Activated naive CD4-positive, alpha-beta T cell treated with anti-CD3 and anti-CD28 coated beads, Interleukin-2, amount 10 ng/mL, durations not matched to agents 7 days and 5 days (primary cell): ENCODE data around the gene SLC11A2.
"Not testable (repeated sequence)": the region's sequence is repeated elsewhere in the genome, so short reads cannot be mapped to it uniquely, and the experiment has no call there.

Experiments
- CTCF ChIA-PET: fragments of 350-600 bp; sonication (Branson Sonifier 250); formaldehyde crosslinking; loops from one replicate; lab custom pipeline; 2021; ENCODE audit warnings: antibody characterized with exemption; lab: Charles Lee
- DNase-seq: peaks from one replicate; pipeline ENCODE4 v3.0.0-alpha.2; 2020
- H3K27ac Mint-ChIP-seq: one replicate; pipeline ENCODE4 v1.8.0; 2021; ENCODE audit warnings: mild to moderate bottlenecking, moderate library complexity, mixed read lengths
- H3K27me3 Mint-ChIP-seq: one replicate; pipeline ENCODE4 v1.8.0; 2021; ENCODE audit warnings: mild to moderate bottlenecking, mixed read lengths
- H3K36me3 Mint-ChIP-seq: one replicate; pipeline ENCODE4 v1.8.0; 2021; ENCODE audit warnings: mixed read lengths
- H3K4me1 Mint-ChIP-seq: one replicate; pipeline ENCODE4 v1.8.0; 2021; ENCODE audit warnings: mixed read lengths
- H3K4me3 Mint-ChIP-seq: one replicate; pipeline ENCODE4 v1.8.0; 2021; ENCODE audit warnings: mild to moderate bottlenecking, moderate library complexity, mixed read lengths
- H3K9me3 Mint-ChIP-seq: one replicate; pipeline ENCODE4 v1.8.0; 2021; ENCODE audit warnings: mixed read lengths

Gene SLC11A2

GRCh38 chr12:50964432-50964831, 61.8 kb downstream of the SLC11A2 start:
- Mint-ChIP-seq H3K36me3 (peaks cover 6% of the 10 kb centered on the region), H3K27me3 (no peaks in the 10 kb centered on the region), H3K9me3 (no peaks in the 10 kb centered on the region), H3K4me1 (peaks cover 11% of the 10 kb centered on the region), H3K27ac (no peak overlapping the region), H3K4me3 (no peak overlapping the region)
- CTCF ChIA-PET: no interaction called here
- no peak for DNase-seq

DNA sequence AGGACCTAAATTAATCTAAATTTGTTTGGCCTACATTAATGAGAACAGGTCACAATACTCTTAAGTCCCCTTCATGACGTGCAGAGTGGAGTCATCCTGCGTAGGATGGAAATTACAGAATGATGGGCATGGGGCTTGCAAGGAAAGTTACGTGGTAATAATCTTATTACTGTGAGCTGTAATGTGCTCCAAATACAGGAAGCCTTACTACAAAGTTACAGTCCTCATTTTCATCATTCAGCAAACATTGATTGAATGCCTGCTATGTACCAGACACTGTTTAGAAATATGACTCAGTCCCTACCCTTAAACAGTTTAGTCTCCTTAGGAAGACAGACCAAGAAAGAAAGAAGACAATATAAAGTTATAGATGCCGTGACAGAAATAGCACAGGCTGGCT, 64.5 kb downstream of the SLC11A2 start:
- H3K27me3 Mint-ChIP-seq: no peaks in the 10 kb centered on the region
- H3K4me1 Mint-ChIP-seq: peaks cover 11% of the 10 kb centered on the region
- CTCF ChIA-PET: no interaction called here
- H3K36me3 Mint-ChIP-seq: peaks cover 4% of the 10 kb centered on the region
- H3K9me3 Mint-ChIP-seq: no peaks in the 10 kb centered on the region
- no peak for DNase-seq
- no peak overlapping the region for H3K4me3 Mint-ChIP-seq
- no peak overlapping the region for H3K27ac Mint-ChIP-seq

DNA sequence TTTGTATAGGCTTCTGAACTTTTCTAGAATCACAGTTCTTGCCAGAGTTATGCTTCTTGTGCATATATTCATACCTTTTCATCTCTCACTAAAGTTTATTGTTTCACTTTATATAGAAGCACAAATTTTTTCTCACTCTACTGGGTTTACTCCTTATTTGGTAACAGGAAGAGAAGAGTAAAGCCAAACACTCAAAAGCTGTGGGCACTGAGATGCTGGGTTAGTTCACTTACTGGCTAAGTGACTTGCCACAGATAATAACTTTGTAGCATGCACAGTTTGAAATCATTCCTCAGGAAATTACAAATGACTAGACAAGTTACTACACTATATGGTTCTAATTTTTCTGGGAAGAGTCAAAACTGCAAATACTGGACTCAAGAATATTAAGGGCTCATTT, 66.1 kb downstream of the SLC11A2 start:
- no peak overlapping the region for H3K27ac Mint-ChIP-seq
- no peak overlapping the region for H3K4me3 Mint-ChIP-seq
- DNase-seq: no peak
- H3K4me1 Mint-ChIP-seq: peaks cover 11% of the 10 kb centered on the region
- CTCF ChIA-PET: interaction anchor here (0.6 kb wide), 1 partner anchor 69 kb away, joined by 3 read pairs; no protein-coding TSS in a partner anchor
- H3K27me3 Mint-ChIP-seq: no peaks in the 10 kb centered on the region
- H3K36me3 Mint-ChIP-seq: no peaks in the 10 kb centered on the region
- H3K9me3 Mint-ChIP-seq: no peaks in the 10 kb centered on the region

GRCh38 chr12:50955697-50956096, 70.5 kb downstream of the SLC11A2 start:
- Mint-ChIP-seq H3K9me3 (no peaks in the 10 kb centered on the region), H3K27ac (no peak overlapping the region), H3K36me3 (no peaks in the 10 kb centered on the region), H3K27me3 (no peaks in the 10 kb centered on the region), H3K4me1 (peaks cover 8% of the 10 kb centered on the region), H3K4me3 (no peak overlapping the region)
- CTCF ChIA-PET: no interaction called here
- DNase-seq: no peak

- no peaks in the 10 kb centered on the region for H3K27me3 Mint-ChIP-seq
- H3K4me1 Mint-ChIP-seq: peaks cover 5% of the 10 kb centered on the region
- no peak for DNase-seq
- no peaks in the 10 kb centered on the region for H3K36me3 Mint-ChIP-seq
- CTCF ChIA-PET: no interaction called here
- no peak overlapping the region for H3K4me3 Mint-ChIP-seq
- no peak overlapping the region for H3K27ac Mint-ChIP-seq
- H3K9me3 Mint-ChIP-seq: no peaks in the 10 kb centered on the region
These were observed 70.9 kb downstream of the SLC11A2 start for GRCh38 chr12:50955288-50955687.

DNA sequence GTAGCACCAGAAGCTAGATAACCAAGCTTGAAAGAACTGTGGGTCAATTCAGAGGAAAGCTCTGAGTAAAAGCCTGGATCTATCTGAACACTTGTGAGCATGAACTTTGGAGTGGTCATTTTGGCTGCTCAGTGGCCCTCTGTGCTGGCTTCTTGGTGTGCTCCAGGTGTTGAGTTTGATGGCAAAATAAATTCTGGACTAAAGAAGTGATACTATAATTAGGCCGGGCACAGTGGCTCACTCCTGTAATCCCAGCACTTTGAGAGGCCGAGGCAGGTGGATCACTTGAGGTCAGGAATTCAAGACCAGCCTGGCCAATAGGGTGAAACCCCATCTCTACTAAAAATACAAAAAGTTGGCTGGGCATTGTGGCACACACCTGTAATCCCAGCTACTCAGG, 71.4 kb downstream of the SLC11A2 start:
- H3K9me3 Mint-ChIP-seq, CTCF ChIA-PET: not testable (repeated sequence)

GRCh38 chr12:50953047-50953446, 73.1 kb downstream of the SLC11A2 start:
- DNase-seq: no peak
- Mint-ChIP-seq H3K36me3 (no peaks in the 10 kb centered on the region), H3K27ac (no peak overlapping the region), H3K27me3 (no peaks in the 10 kb centered on the region), H3K4me3 (no peak overlapping the region), H3K4me1 (no peaks in the 10 kb centered on the region), H3K9me3 (no peaks in the 10 kb centered on the region)
- CTCF ChIA-PET: no interaction called here

More for the DNA sequence above, 71.4 kb downstream of the SLC11A2 start:
- H3K27ac Mint-ChIP-seq, DNase-seq, H3K4me1 Mint-ChIP-seq, H3K27me3 Mint-ChIP-seq, H3K4me3 Mint-ChIP-seq, H3K36me3 Mint-ChIP-seq: not testable (repeated sequence)

- H3K27ac Mint-ChIP-seq: no peak within 1 kb of the TSS
- H3K4me3 Mint-ChIP-seq: no peak within 1 kb of the TSS
- H3K9me3 Mint-ChIP-seq: no peaks in the 10 kb centered on the region
- CTCF ChIA-PET: no interaction called here
- H3K36me3 Mint-ChIP-seq: no peaks in the 10 kb centered on the region
- no peak for DNase-seq
- no peaks in the 10 kb centered on the region for H3K4me1 Mint-ChIP-seq
- no peaks in the 10 kb centered on the region for H3K27me3 Mint-ChIP-seq
These were observed 73.7 kb downstream of the SLC11A2 start, which contains the start of gene HIGD1C for GRCh38 chr12:50952510-50952909. Gene HIGD1C (plus strand): TSS chr12:50952544. CDS start chr12:50953999, 1,455 bp downstream.

- CTCF ChIA-PET: no interaction called here
- no peak overlapping the region for H3K4me3 Mint-ChIP-seq
- no peaks in the 10 kb centered on the region for H3K4me1 Mint-ChIP-seq
- no peak for DNase-seq
- no peaks in the 10 kb centered on the region for H3K36me3 Mint-ChIP-seq
- H3K27ac Mint-ChIP-seq: no peak overlapping the region
- H3K27me3 Mint-ChIP-seq: no peaks in the 10 kb centered on the region
- no peaks in the 10 kb centered on the region for H3K9me3 Mint-ChIP-seq
These were observed 75.1 kb downstream of the SLC11A2 start for GRCh38 chr12:50951112-50951511.

- CTCF ChIA-PET: no interaction called here
These were observed 76.3 kb downstream of the SLC11A2 start for GRCh38 chr12:50949801-50950302.

GRCh38 chr12:50948798-50949197, 77.4 kb downstream of the SLC11A2 start:
- Mint-ChIP-seq H3K27me3 (no peaks in the 10 kb centered on the region), H3K4me1 (no peaks in the 10 kb centered on the region), H3K4me3 (no peak overlapping the region), H3K27ac (no peak overlapping the region), H3K36me3 (no peaks in the 10 kb centered on the region), H3K9me3 (no peaks in the 10 kb centered on the region)
- CTCF ChIA-PET: interaction anchor here (0.7 kb wide), 1 partner anchor 33 kb away, joined by 3 read pairs; no protein-coding TSS in a partner anchor
- DNase-seq: no peak

More at GRCh38 chr12:50949801-50950302, 76.3 kb downstream of the SLC11A2 start:
- DNase-seq: no peak
- Mint-ChIP-seq H3K9me3 (no peaks in the 10 kb centered on the region), H3K27me3 (no peaks in the 10 kb centered on the region), H3K36me3 (no peaks in the 10 kb centered on the region), H3K27ac (no peak overlapping the region), H3K4me1 (no peaks in the 10 kb centered on the region), H3K4me3 (no peak overlapping the region)

GRCh38 chr12:50947933-50948626, 78.1 kb downstream of the SLC11A2 start:
- H3K36me3 Mint-ChIP-seq: no peaks in the 10 kb centered on the region

GRCh38 chr12:50937653-50938052, 88.5 kb downstream of the SLC11A2 start:
- Mint-ChIP-seq H3K4me3 (no peak overlapping the region), H3K4me1 (no peaks in the 10 kb centered on the region), H3K27ac (no peak overlapping the region), H3K36me3 (peaks cover 2% of the 10 kb centered on the region), H3K9me3 (peaks cover 18% of the 10 kb centered on the region), H3K27me3 (no peaks in the 10 kb centered on the region)
- CTCF ChIA-PET: no interaction called here
- no peak for DNase-seq

More at GRCh38 chr12:50947933-50948626, 78.1 kb downstream of the SLC11A2 start:
- no peak overlapping the region for H3K4me3 Mint-ChIP-seq
- DNase-seq: no peak
- no peaks in the 10 kb centered on the region for H3K27me3 Mint-ChIP-seq
- H3K9me3 Mint-ChIP-seq: no peaks in the 10 kb centered on the region
- H3K27ac Mint-ChIP-seq: no peak overlapping the region
- H3K4me1 Mint-ChIP-seq: no peaks in the 10 kb centered on the region
- CTCF ChIA-PET: interaction anchor here (0.7 kb wide), 1 partner anchor 32 kb away, joined by 3 read pairs; no protein-coding TSS in a partner anchor

- H3K4me1 Mint-ChIP-seq: no peaks in the 10 kb centered on the region
- CTCF ChIA-PET: no interaction called here
- H3K36me3 Mint-ChIP-seq: peaks cover 2% of the 10 kb centered on the region
- H3K4me3 Mint-ChIP-seq: no peak overlapping the region
- DNase-seq: no peak
- no peaks in the 10 kb centered on the region for H3K27me3 Mint-ChIP-seq
- H3K9me3 Mint-ChIP-seq: peaks cover 18% of the 10 kb centered on the region
- H3K27ac Mint-ChIP-seq: no peak overlapping the region
These were observed 89.2 kb downstream of the SLC11A2 start for GRCh38 chr12:50936821-50937530.
